HEK293 (cell line): ENCODE data around the gene GRAMD1B.

Source experiments
- CTCF ChIP-seq: fragments of 450-650 bp; formaldehyde crosslinking; IDR thresholded peaks from 2 replicates; pipeline ENCODE4 v1.5.1; 2016; ENCODE audit warnings: missing biosample characterization, missing genetic modification characterization
- KLF16 ChIP-seq: fragments of 450-650 bp; formaldehyde crosslinking; IDR thresholded peaks from 2 replicates; pipeline ENCODE4 v1.5.1; 2017; ENCODE audit warnings: missing biosample characterization, missing genetic modification characterization
- ZBTB21 ChIP-seq: fragments of 450-650 bp; formaldehyde crosslinking; IDR thresholded peaks from 2 replicates; pipeline ENCODE4 v1.5.1; 2017; ENCODE audit warnings: missing biosample characterization, missing genetic modification characterization
- ZNF169 ChIP-seq: fragments of 450-650 bp; formaldehyde crosslinking; IDR thresholded peaks from 2 replicates; pipeline ENCODE4 v1.5.1; 2016; ENCODE audit warnings: missing biosample characterization, missing genetic modification characterization
- ZNF398 ChIP-seq: fragments of 450-650 bp; formaldehyde crosslinking; IDR thresholded peaks from 2 replicates; pipeline ENCODE4 v1.5.1; 2017; ENCODE audit warnings: missing biosample characterization, missing genetic modification characterization

- TF ChIP-seq CTCF (tag by site-specific recombination): peak; percentile 76
- no peak for TF ChIP-seq ZNF169 (tag by site-specific recombination)
- no peak for TF ChIP-seq ZBTB21 (tag by site-specific recombination)
- no peak for TF ChIP-seq ZNF398 (tag by site-specific recombination)
- no peak for TF ChIP-seq KLF16 (tag by site-specific recombination)
Observed at GRCh38 chr11:123511037-123511870, 81.2 kb downstream of the GRAMD1B start.
